NCI-H774 (cell line): ENCODE data around the gene PLIN1.

Experiments
- DNase-seq: peaks from one replicate; lab custom pipeline; 2025; lab: John Stamatoyannopoulos, UW

Gene PLIN1

DNA sequence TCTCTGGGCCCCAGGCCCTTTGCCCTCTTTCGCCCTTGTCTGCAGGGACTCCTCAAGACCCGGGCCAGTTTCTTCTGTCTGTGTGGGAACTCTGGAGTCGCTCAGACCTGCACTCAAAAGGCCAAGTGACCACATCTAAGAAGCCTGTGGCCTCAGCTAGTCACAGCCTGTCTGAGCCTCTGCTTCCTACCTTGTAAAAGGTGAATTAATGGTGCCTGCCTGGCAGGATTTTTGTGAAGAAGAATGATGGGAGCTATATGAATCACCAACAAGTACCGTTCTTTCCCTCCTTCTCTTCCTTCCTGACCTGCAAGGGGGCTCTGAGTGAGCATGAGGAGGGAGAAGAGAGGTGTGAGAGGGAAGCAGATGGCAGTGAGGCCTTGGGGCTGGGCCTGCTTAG is 7.5 kb downstream of the PLIN1 start:
- DNase-seq, result no peak

DNA sequence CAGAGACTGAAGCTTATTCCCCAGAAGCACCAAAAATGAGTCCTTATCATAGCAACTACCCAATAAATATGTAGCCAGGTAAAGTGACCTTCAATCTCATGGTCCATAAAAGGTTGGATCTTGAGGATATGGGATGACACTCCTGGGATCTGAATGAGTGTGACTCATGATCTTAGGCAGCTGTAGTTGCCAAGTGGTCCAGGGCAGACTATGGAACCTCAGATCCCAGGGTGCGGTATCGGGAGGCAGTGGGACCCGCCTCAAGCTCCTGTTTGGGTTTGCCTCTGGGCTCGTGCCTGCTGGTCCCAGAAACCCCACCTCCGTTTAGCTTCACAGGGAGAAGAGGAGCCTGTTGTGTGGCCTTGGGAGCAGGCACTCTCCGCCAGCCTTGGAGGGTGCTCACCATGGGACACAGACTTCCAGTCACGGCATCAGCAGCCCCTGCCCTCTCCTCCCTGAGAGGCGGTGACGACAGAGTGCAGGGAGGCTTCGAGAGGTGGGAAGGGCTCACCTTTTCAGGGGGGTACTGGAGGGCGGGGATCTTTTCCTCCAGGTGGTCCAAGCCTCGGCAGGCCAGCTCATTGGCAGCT is 8.1 kb downstream of the PLIN1 start:
- DNase-seq, result no peak

DNA sequence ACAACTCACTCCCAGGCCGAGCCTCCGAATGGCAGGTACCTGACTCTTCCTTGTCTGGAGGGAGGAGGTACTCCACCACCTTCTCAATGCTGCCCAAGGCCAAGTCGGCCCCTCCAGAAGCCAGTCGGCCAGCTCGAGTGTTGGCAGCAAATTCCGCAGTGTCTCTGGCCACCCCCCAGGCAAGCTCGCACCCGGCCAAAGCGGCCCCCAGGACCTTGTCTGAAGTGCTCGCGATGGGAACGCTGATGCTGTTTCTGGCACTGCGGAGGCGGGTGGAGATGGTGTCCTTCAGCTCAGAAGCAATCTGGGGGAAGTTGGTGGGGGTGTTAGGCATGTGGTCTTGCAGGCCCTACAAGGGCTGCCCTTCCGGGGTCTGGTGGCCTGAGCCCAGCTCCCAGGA is 9.2 kb downstream of the PLIN1 start:
- DNase-seq, result no peak

DNA sequence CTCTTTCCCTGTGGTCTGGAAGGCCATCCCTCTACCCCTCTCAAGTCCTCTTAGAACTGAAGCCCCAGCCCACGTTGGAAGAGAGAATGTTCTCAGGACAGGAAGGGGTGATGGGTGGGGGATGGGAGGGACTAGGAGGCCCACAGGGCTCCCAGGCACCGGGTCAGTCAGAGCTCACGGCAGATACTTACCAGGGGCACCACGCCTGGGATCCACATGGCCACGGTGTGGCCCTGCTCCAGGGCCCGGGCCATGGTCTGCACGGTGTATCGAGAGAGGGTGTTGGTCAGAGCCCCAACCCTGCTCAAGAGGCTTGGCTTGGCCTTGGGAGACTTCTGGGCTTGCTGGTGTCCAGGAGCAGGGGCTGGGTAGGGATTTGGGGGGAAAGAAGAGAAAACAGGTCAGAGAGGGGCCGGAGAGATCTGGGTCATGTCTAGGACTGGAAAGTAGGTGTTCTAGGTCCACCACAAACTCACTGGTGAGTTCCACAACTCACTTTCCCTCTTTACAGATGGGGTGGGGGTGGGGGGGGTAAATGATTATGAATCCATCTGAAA is 9.8 kb downstream of the PLIN1 start:
- DNase-seq, result no peak

DNA sequence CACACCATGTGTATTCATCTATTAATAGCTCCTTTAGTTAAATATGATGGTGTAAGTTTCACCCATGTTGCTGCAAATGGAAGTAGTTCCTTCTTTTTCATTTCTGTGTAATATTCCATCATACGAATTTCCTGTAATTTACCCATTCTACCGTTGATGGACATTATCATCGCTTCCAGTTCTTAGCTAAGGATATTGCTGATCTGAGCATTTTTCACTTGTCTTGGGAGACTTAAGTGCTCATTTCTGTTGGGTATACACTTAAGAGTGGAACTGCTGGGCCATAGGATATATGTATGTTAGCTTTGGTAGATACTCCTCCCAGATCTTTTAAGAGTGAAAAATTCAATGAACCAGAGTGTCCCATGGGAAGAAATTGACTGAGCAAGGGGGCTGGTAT is 11.0 kb downstream of the PLIN1 start:
- DNase-seq, result no peak

DNA sequence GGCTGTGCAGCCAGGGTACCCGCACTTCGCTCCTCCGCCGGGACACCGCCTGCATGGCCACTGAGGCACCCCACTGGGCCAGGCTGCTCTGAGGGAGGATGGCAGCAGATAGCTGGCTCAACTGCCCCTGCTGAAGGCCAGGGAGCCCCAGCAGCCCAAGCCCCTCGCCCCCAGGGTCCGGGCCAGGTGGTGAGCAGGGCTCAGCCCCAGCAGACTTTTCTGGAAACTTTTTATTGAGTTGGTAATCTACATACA is 11.5 kb downstream of the PLIN1 start:
- DNase-seq, result no peak

DNA sequence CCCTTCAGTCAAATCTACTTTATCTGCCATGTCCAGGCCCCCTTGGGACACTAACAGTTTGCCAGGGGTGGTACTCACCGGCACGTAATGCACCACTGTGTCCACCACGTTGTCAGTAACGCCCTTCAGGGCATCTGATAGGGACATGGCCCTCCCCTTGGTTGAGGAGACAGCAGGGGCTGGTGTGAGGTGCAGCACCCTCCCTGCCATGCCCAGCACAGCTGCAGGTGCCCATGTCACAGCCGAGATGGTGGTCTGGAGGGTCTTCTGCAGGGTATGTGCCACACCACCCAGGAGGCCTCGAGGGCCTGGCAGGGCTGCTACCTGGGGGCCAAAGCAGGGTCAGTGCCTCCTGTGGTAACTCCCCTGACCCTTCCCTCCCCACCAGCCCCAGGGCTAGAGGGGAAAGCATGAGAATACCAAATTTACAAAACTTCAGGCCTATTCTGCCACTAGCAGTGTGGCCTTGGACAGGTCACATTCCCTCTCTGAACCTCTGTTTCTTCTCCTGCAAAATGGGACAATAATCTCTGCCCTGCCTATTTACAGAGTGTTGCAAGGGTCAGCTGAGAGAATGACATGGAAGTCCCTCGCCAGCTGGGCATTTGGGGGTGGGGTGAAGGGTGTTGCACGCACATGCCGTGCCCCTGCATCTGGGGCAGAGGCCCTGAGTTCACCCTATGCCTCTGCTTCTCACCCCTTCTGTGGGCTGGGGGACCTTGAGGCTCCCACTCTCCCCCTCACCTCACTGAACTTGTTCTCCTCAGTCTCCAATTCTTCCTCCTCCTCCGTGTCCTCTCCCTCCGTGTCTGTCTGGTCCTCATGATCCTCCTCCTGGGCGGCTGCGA is 12.1 kb downstream of the PLIN1 start:
- no peak for DNase-seq

DNA sequence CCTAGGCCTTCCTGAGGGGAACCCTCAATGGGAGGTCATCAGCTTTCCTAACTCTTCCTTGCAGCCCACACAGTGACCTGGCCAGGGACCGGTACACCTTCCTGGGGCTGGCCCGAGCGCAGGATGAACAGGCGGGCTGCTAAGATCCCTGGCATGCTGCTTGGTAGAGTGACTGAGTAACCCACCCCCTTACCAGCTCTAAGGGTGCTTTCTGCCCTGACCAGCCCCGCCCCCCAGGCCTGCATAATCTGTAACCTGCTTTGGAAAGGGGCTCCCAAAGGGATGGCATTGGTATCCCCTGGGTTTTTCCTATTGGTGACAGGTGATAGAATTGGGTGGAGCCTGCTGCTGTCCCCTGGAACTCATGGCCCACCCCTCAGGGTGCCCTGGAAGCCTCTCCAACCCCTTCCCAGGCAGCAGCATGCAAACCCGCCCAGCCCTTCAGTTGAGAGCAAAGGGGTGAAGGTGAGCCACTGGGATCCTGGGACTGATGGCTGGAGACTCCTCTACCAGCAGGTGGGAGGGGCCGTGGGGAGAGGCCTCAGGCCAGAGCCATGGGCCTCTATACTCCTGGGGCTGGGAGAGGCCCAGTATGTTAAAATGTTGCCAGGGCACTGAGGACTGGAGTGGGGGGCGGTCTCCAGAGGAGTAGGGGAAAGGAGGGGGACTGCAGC is 12.8 kb downstream of the PLIN1 start:
- no peak for DNase-seq

DNA sequence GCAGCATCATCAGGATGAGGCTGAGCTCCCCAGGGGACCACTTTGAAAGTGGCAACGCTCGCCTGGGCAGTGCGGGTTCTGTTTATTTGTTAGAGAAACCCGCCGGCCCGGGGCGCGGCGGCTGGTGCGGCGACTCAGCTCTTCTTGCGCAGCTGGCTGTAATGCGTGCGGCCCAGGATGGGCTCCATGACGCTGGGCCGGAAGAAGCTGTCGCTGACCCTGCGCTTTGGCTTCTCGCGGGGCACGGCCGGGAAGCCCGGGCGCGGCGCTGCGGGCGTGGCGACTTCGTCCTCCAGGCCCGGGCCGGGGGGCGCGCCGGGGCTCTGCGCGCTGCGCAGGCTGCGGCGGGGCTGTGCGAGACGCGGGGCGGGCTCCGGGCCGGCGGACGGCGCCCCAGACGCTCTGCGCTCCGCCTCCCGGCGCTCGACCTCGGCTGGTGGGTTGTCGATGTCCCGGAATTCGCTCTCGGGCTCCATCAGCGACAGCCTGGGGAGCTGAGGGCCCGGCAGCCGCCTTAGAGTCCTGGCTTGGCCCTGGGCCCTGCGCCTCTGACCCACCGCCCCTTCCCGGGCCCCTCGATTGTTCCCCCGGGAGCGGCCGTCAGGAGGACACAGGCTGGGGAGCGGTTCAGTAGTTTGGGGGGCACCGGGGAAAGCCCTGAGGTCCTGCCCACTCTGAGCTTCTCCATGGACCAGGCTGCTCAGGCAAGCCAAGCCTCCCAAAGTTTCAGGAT is 13.6 kb downstream of the PLIN1 start:
- DNase-seq, result no peak

DNA sequence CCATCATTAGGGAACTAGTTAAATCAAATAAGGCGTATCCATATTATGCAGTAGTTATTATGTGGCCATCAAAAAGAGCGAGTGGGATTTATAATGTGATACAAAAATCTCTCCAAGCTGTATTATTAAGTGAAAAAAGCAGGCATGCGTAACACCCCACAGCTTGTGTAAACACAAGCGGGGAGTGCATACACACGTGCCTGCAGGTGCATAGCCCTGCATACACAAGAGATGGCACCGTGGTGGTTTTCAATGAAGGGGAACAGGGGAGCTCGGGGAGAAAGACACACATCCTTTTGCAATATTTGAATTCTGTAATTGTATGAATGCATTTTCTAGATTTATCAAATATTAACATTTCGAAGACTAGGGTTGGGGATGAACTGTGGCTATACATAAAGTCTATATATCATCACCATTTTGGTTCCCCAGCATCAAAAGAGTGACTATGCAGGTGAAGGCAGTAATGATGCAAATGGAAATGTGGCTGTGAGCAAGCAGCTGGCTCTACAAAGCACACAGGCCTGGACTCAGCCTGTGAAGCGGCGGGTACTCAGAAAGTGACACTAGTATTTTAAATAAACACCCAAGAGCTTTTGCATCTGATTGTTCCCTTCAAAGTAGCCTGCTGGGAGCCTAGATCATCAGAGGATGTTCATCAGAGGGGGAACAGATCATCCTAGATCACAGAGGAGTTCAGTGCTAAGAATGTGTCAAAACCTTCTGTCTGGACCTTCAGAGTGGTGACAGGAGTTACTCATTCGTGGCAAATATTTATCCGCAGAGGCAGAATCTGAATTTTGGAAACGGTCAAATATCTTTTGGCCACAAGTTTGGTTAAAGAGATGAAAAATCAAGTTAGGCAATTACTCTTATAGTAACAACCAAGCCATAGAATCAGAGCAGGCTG is 14.5 kb downstream of the PLIN1 start:
- DNase-seq, result peak; percentile 7

DNA sequence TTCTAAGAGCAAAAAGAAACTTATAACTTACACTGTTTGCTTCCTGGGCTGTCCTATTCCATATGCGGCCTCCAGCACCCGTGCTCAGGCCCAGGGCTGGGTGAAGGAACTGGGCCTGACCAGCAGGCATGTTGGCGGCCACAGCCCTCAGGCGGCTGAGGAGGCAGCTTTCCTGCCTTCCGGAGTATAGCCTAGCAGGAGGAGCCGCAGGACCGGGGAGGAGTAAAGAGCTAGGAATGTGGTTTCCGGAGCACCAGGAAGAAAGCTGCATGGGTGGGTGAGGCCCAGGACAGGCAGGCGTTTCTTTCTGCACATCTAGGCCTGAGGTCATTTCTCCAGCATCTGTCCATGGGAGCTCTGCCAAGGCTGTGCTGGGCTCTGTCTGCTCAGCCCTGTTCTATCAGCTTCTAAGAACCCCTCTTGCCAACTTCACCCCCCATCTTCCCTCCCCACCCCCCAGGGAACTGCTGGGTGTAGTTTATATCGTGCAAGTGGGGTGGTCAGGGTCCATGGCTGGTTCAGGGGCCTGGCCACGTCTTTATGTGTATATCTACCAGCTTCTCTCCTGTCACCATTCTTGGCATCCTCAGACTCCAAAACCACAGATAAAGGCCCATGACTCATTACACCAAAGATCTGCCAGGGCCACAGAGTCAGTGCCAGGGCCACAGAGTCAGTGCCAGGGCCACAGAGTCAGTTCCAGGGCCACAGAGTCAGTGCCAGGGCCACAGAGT is 16.1 kb downstream of the PLIN1 start:
- no peak for DNase-seq

DNA sequence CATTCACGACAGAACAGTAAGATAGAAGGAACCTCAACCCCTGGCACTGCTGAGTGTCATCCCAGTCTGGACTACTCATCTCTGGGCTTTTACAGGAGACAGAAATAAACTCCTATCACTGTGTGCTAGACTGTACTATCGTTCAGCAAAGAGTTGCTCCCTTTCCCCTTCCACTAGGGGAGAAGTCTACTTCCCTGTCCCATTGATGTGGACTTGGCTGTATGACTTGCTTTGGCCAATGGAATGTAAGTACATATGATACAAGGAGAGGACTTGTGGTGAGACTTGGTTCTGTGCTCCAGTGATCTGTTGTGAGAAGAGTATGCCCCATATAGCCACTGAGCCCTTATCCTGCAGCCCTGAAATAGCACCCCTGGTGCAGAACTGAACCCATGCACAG is 18.6 kb downstream of the PLIN1 start:
- no peak for DNase-seq

DNA sequence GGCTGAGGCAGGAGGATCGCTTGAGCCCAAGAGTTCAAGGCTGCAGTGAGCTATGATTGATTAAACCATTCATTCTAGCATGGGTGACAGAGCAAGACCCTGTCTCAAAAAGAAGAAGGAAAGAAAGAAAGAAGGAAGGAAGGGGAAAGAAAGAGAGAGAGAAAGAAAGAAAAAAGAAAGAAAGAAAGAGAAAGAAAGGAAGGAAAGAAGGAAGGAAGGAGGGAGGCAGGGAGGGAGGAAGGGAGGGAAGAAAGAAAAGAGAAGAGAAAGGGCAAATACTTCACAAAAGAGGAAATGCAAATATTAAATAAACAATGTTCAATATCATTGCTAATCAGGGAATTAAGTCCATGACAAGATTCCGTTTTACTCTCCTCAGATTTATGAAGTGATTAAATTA is 19.9 kb downstream of the PLIN1 start:
- DNase-seq, result no peak

DNA sequence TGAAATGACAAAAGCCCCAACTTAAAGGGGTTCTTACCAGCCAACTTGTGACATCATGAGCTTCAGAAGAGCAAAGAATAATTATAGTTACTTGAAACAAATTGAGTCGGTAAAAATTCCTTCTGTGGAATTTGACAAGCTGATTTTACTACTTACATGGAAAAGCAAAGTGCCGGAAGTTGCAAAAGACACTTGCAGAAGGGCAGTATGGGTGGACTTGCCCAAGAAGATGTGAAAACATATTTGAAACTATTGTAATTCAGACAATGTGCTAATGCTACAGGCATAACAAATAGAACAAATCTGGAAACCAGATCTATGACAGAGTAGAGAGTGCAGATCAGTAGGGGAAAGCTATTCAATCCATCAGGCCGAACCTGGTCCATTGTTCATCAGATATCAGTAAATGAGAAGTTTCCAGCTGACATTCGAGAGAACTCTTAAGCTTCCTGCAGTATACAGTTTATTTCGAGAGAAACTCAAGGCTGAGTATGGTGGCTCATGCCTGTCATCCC is 21.4 kb downstream of the PLIN1 start:
- no peak for DNase-seq

DNA sequence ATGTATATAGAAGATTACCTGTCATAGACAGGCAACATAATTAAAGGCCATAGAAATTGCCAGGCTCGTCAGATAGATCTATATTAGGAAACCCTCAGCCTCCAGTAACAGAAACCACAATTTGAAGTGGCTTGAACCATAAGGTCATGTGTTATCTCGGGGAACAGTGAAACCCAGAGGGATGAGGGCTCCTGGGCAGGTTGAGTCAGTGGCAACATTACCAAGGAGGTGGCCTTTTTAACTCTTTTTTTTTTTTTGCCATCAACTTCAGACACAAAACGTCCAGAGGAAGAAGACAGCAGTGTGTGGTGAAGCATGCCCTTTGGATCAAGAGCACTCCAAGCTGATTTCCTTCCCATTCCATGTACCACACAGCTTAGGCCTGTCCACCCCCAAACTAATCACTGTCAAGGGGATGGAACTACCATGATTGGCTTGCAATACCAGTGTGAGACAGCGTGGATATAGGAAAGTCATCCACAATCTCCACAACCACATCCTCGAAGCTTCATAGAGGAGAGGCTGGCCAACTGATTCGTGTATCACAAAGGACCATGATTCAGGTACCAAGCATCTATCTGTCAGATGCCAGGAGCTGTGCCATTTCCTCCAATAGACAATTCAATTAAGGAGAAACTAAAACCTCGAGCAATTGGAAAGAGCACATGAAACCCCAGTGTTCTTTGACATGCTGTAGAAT is 22.9 kb downstream of the PLIN1 start:
- no peak for DNase-seq

DNA sequence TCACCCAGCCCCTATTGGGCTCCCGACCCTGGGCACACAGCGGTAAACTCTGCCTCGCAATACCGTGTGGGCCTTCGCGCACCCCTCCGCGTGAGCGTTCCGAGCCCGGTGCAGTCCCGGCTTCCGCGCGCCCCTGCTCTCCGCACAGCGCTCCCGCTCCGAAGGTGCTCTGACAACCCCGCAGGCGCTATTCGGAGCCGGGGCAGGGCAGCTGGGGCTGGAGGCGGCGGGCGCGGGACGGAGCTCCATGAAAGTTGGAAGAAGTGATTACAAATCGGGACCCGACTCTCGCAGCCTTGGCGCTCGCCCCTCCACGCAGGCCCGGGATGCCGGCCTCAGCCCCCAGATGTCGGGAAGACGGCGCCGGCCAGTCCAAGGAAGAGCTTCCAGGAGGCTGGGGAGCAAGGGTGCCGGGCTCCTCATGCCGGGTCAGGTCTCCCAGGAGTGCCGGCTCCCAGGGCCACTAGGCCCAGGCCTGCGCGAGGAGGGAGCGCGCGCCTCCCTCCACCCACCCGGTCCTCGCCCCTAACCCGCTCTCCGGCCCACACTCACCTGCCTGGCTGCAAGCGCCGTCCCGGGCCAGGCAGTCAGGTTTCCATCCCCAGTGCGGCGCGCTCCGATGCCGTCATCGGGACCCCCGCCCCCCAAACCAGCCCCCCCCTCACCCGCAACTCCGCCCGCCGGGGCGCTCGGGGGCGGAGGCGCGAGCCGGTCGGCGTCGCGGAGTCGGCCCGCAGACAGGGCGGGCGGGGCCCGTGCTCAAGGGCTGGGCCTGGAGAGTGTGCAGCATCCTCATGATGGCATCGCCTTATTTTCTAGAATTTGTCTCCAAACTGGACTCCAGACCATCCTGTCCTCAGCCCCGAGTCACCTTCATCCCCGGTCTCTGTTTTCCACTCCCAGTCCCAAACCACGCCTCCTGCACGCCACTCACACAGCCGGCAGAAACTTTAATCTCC is 24.0 kb downstream of the PLIN1 start, which contains the start of gene KIF7:
TSS of gene KIF7 (minus strand) at position 621 of the 959 bp plus-strand sequence. CDS start 2,537 bp downstream, outside the sequence.
- DNase-seq, result no peak

DNA sequence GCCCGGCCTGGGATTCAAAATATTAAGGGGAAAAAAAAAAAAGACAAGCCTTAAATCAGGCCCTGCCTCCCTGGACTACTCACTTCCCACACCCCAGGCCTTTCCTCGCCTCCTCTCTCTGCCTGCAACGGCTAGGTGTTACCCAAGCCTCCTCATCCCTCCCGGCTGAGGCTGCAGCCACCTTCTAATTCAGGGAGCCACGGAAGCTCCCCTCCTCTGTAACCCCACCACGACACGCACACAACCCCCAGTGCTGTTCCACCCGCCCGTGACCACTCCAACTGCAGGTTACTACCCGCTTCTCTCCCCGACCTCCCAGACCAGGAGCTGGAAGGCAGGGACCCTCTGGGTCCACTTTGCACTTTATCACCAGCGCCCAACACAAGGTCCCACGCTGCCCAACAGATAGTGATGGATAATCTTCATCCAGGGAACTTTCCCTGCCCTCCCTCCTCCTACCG is 24.8 kb downstream of the PLIN1 start:
- DNase-seq, result no peak

DNA sequence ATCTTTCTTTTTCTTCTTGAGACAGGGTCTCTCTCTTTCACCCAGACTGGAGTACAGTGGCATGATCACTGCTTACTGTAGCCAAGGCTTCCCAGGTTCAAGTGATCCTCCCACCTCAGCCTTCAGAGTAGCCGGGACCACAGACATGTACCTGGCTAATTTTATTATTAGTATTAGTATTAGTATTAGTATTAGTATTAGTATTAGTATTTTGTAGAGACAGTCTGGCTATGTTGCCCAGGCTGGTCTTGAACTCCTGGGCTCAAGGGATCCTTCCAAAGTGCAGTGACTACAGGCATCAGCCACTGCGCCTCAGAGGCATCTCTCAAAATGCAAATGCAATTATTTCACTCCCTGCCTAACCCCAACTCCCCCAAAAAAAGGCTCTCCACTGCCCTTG is 25.6 kb downstream of the PLIN1 start:
- no peak for DNase-seq

DNA sequence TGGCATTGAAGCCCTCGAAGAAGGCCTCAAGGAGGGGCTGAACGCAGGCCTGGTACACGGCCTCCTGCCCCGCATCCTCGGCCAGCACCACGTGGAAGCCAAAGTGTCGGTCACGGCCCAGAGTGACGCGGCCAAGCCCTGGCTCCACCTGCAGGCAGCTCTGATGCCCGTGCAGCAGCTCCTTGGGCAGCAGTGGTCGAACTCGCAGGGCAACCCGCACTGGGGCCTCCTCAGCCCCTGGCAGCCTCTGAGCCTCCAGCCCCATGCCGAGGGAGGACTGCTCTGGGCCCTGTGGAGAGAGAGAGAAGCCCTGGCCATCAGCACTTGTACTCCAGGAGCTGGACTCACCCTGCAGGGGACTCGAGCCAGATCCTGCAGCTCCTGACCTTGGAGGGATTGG is 26.5 kb downstream of the PLIN1 start:
- DNase-seq, result no peak
